Chondrocyte (in vitro differentiated cells): ENCODE measurements around the gene GXYLT2. TPM values are rescaled to one million over a fixed set of nuclear protein-coding genes. Genes with fewer than 3 reads are reported as not detected.

Experiments
- DNase-seq: peaks from one replicate; pipeline ENCODE4 v3.0.0; 2021; ENCODE audit warnings: mixed read lengths, low spot score
- H3K27ac Mint-ChIP-seq: one replicate; pipeline ENCODE4 v1.8.0; 2021; ENCODE audit warnings: mild to moderate bottlenecking, moderate library complexity, mixed read lengths; ENCODE audit not compliant: unreplicated experiment
- H3K27me3 Mint-ChIP-seq: 2 replicates; pipeline ENCODE4 v1.8.0; 2021; ENCODE audit warnings: low read depth, mixed read lengths
- H3K36me3 Mint-ChIP-seq: 2 replicates; pipeline ENCODE4 v1.8.0; 2021; ENCODE audit warnings: low read depth, mixed read lengths
- H3K4me1 Mint-ChIP-seq: 2 replicates; pipeline ENCODE4 v1.8.0; 2021; ENCODE audit warnings: low read depth, mild to moderate bottlenecking, mixed read lengths
- H3K4me3 Mint-ChIP-seq: one replicate; pipeline ENCODE4 v1.8.0; 2021; ENCODE audit warnings: mild to moderate bottlenecking, moderate library complexity, mixed read lengths; ENCODE audit not compliant: unreplicated experiment
- H3K9me3 Mint-ChIP-seq: 2 replicates; pipeline ENCODE4 v1.8.0; 2021; ENCODE audit warnings: low read depth, mixed read lengths
- total RNA-seq: library from RNA; stranded (reverse); gene quantifications from 3 replicates; pipeline ENCODE4 v1.2.1, GENCODE V29; 2021
- TF ChIP-seq, protein P1 (sequence below): fragments of 200-600 bp; sonication (generic); IDR thresholded peaks from 2 replicates; pipeline ENCODE4 v1.5.0; 2021; ENCODE audit warnings: antibody characterized with exemption, mild to moderate bottlenecking, moderate library complexity

Gene GXYLT2
- total RNA-seq, 1 donor from 2014 or later, result 99.3 TPM

- TF ChIP-seq, protein P1, sequence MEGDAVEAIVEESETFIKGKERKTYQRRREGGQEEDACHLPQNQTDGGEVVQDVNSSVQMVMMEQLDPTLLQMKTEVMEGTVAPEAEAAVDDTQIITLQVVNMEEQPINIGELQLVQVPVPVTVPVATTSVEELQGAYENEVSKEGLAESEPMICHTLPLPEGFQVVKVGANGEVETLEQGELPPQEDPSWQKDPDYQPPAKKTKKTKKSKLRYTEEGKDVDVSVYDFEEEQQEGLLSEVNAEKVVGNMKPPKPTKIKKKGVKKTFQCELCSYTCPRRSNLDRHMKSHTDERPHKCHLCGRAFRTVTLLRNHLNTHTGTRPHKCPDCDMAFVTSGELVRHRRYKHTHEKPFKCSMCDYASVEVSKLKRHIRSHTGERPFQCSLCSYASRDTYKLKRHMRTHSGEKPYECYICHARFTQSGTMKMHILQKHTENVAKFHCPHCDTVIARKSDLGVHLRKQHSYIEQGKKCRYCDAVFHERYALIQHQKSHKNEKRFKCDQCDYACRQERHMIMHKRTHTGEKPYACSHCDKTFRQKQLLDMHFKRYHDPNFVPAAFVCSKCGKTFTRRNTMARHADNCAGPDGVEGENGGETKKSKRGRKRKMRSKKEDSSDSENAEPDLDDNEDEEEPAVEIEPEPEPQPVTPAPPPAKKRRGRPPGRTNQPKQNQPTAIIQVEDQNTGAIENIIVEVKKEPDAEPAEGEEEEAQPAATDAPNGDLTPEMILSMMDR, result no peak
- Mint-ChIP-seq H3K36me3 (peaks cover 5% of the 10 kb centered on the region), H3K9me3 (no peaks in the 10 kb centered on the region), H3K4me1 (peaks cover 64% of the 10 kb centered on the region), H3K4me3 (peak overlapping the region; percentile 83), H3K27me3 (no peaks in the 10 kb centered on the region), H3K27ac (peak overlapping the region; percentile 96)
- DNase-seq, result no peak
These were observed 2.5 kb downstream of the GXYLT2 start for GRCh38 chr3:72890166-72890925.

GRCh38 chr3:72891053-72891855 lies 3.4 kb downstream of the GXYLT2 start:
- Mint-ChIP-seq H3K9me3 (no peaks in the 10 kb centered on the region), H3K27me3 (no peaks in the 10 kb centered on the region), H3K4me1 (peaks cover 61% of the 10 kb centered on the region), H3K27ac (peak overlapping the region; percentile 96), H3K36me3 (peaks cover 7% of the 10 kb centered on the region), H3K4me3 (peak overlapping the region; percentile 83)
- no peak for DNase-seq
- TF ChIP-seq, protein P1, result peak; percentile 51

- peaks cover 60% of the 10 kb centered on the region for H3K4me1 Mint-ChIP-seq
- TF ChIP-seq, protein P1, result no peak
- H3K9me3 Mint-ChIP-seq, result no peaks in the 10 kb centered on the region
- no peak for DNase-seq
- H3K36me3 Mint-ChIP-seq, result peaks cover 7% of the 10 kb centered on the region
- no peak overlapping the region for H3K4me3 Mint-ChIP-seq
- no peaks in the 10 kb centered on the region for H3K27me3 Mint-ChIP-seq
- peak overlapping the region; percentile 96 for H3K27ac Mint-ChIP-seq
These were observed 4.4 kb downstream of the GXYLT2 start for GRCh38 chr3:72892081-72892775.

DNA sequence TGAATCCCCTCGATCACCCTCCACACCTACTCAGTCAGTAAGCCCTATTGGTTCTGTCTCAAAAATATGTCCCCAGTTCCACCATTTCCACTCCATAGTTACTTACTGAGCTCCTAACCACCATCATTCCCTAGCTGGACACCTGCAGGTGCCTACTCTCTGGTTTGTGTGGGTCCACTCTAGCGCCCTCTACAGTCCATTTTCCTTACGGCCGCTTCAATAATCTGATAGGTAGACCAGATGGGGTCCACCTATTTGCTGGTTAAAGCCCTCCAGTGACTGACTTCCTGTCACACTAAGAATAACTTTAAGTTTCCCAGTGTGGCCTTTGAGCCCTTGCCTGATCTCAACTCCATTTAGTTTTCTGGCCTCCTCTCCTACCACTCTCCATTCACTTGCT lies 5.0 kb downstream of the GXYLT2 start:
- TF ChIP-seq, protein P1, result peak; percentile 63
- Mint-ChIP-seq H3K4me3 (no peak overlapping the region), H3K4me1 (peaks cover 59% of the 10 kb centered on the region), H3K9me3 (no peaks in the 10 kb centered on the region), H3K36me3 (peaks cover 7% of the 10 kb centered on the region), H3K27ac (peak overlapping the region; percentile 49), H3K27me3 (no peaks in the 10 kb centered on the region)
- no peak for DNase-seq

- TF ChIP-seq, protein P1, result no peak
- DNase-seq, result no peak
- Mint-ChIP-seq H3K27ac (no peak overlapping the region), H3K27me3 (no peaks in the 10 kb centered on the region), H3K36me3 (peaks cover 7% of the 10 kb centered on the region), H3K4me1 (peaks cover 60% of the 10 kb centered on the region), H3K4me3 (no peak overlapping the region), H3K9me3 (no peaks in the 10 kb centered on the region)
These were observed 7.2 kb downstream of the GXYLT2 start for GRCh38 chr3:72894976-72895552.
